HepG2 (cell line): ENCODE measurements around the gene KHK. TPM values are rescaled to one million over a fixed set of nuclear protein-coding genes. Genes with fewer than 3 reads are reported as not detected.

Experiments
- ELF3 ChIP-seq: IDR thresholded peaks from 2 replicates; pipeline ENCODE4 v1.6.1; 2016; ENCODE audit warnings: missing genetic modification reagents, missing compliant biosample characterization
- FOXO1 ChIP-seq: sonication (generic); formaldehyde crosslinking; IDR thresholded peaks from 2 replicates; pipeline ENCODE4 v1.4.0; 2020; ENCODE audit warnings: missing genetic modification reagents
- GTF2F1 ChIP-seq: fragments of 150-350 bp; IDR thresholded peaks from 2 replicates; pipeline ENCODE4 v1.6.1; 2014; ENCODE audit warnings: low read length
- PAX8 ChIP-seq: sonication (generic); formaldehyde crosslinking; IDR thresholded peaks from 2 replicates; pipeline ENCODE4 v1.8.0; 2022; ENCODE audit warnings: mild to moderate bottlenecking, missing genetic modification reagents, borderline replicate concordance
- ZFP36L2 ChIP-seq: sonication (generic); formaldehyde crosslinking; IDR thresholded peaks from 2 replicates; pipeline ENCODE4 v1.4.0; 2020; ENCODE audit warnings: missing genetic modification reagents
- ZKSCAN8 ChIP-seq: IDR thresholded peaks from 2 replicates; pipeline ENCODE4 v1.6.1; 2016; ENCODE audit warnings: borderline replicate concordance, missing genetic modification reagents, missing compliant biosample characterization
- ZMYM2 ChIP-seq: sonication (generic); formaldehyde crosslinking; IDR thresholded peaks from 2 replicates; pipeline ENCODE4 v1.8.0; 2022; ENCODE audit warnings: mild to moderate bottlenecking, missing genetic modification reagents
- ZNF282 ChIP-seq: fragments of 450-650 bp; IDR thresholded peaks from 2 replicates; pipeline ENCODE4 v1.6.1; 2018; ENCODE audit not compliant: partially characterized antibody
- ZNF609 ChIP-seq: sonication (generic); formaldehyde crosslinking; IDR thresholded peaks from 2 replicates; pipeline ENCODE4 v1.4.0; 2020; ENCODE audit warnings: mild to moderate bottlenecking, missing genetic modification reagents, borderline replicate concordance
- ZNF678 ChIP-seq: sonication (generic); formaldehyde crosslinking; IDR thresholded peaks from 2 replicates; pipeline ENCODE4 v1.4.0; 2020; ENCODE audit warnings: mild to moderate bottlenecking, missing genetic modification reagents
- ZNF704 ChIP-seq: sonication (generic); formaldehyde crosslinking; IDR thresholded peaks from 2 replicates; pipeline ENCODE4 v1.8.1; 2023; ENCODE audit warnings: mild to moderate bottlenecking, inconsistent platforms, moderate library complexity, missing genetic modification reagents, borderline replicate concordance
- ZNF761 ChIP-seq: sonication (generic); formaldehyde crosslinking; conservative IDR thresholded peaks from 2 replicates; pipeline ENCODE4 v1.4.0; 2020; ENCODE audit warnings: mild to moderate bottlenecking, missing genetic modification reagents
- polyA plus RNA-seq, 8 experiments: library from polyadenylated mRNA; depleted of rRNA in 3 of 8; stranded (reverse) in 7 of 8; unstranded in 1 of 8; fragments of >200 nt; fragmentation: Illumina TruSeq in 4 of 8; extraction: Trizol in 4 of 8; gene quantifications; 2 replicates each; pipeline versions ENCODE4 v1.2.1 to v1.2.3, GENCODE V29; 2011 to 2016; ENCODE audit warnings: low read depth in 4 of 8, missing spikeins in 1 of 8, mixed read lengths in 1 of 8; ENCODE audit not compliant: insufficient read depth in 1 of 8
- total RNA-seq, 5 experiments: library from RNA; depleted of rRNA; stranded (reverse); fragments of >200 nt; fragmentation: Illumina TruSeq; extraction: Trizol; gene quantifications; 2 replicates each; pipeline ENCODE4 v1.2.3, GENCODE V29; 2016; ENCODE audit warnings: low read depth in 1 of 5
- TF ChIP-seq, protein P1 (sequence below): sonication (generic); formaldehyde crosslinking; IDR thresholded peaks from 2 replicates; pipeline ENCODE4 v1.4.0; 2020; ENCODE audit warnings: missing genetic modification reagents
- TF ChIP-seq, protein P2 (sequence below): IDR thresholded peaks from 2 replicates; pipeline ENCODE4 v1.6.1; 2016; ENCODE audit warnings: low read depth, borderline replicate concordance
- TF ChIP-seq, protein P3 (sequence below): sonication (generic); formaldehyde crosslinking; IDR thresholded peaks from 2 replicates; pipeline ENCODE4 v1.4.0; 2020; ENCODE audit warnings: missing genetic modification reagents

Gene KHK
- total and polyA plus RNA-seq, 2 of the 13 experiments (the other 11 are each of a cell fraction or from before 2014, with no cell fraction given), result 40.9 to 99.2 TPM

DNA sequence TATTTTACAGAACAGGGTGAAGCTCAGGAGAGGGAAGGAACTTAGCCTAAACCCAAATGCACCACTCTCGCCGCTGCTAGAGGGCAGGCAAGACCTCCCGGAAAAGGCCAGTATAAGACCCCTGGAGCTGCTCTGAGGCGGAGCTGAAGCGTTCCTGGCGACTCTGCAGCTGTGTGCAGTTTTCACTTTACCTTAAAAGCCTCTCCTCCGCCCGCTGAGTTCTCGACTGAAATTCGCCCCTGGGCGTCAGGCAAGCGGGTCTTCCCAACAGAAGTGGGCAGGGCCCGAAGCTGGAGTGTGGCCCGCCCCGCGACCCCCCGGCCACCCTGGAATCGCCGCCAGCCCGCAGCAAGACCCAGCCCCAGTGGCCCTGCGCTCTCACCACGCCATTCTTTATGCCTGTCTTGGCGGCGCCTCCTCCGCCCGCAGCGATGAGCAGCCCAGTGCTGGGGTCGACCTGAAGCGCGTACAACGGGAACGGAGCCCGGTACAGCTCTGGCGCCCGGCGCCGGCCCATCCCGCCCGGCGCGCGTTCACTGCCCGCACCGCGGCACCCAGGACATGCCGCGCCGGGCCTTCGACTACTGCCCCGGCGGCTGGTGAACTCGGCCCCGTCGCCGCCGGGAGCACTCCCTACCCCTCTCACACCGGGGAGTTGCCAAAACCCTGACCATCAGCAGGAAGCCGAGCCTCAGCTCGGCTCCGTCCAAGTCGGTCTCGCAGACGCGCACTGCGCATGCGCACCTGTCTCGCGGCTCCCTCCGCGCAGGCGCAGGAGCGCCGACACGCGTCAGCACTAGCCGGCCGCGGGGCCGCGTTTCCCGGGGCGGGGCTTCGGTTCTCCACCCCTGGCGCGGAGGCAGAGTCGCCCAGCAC, 47.6 kb downstream of the KHK start, which contains the start of gene PREB (continued):
- TF ChIP-seq ZNF609 (no peak; the same call in 1 of the 2 replicates), FOXO1 (CRISPR knock-in tag) (no peak), ZNF282 (no peak), ZNF761 (CRISPR knock-in tag) (peak; percentile 88), ZNF678 (CRISPR knock-in tag) (no peak), GTF2F1 (no peak), ZFP36L2 (CRISPR knock-in tag) (peak; percentile 44; the same call in 1 of the 2 replicates), ELF3 (CRISPR knock-in tag) (peak; percentile 48), PAX8 (no peak), ZKSCAN8 (CRISPR knock-in tag) (no peak), ZNF704 (peak; percentile 81; the same call in 1 of the 2 replicates), ZMYM2 (no peak)
- TF ChIP-seq, protein P1, sequence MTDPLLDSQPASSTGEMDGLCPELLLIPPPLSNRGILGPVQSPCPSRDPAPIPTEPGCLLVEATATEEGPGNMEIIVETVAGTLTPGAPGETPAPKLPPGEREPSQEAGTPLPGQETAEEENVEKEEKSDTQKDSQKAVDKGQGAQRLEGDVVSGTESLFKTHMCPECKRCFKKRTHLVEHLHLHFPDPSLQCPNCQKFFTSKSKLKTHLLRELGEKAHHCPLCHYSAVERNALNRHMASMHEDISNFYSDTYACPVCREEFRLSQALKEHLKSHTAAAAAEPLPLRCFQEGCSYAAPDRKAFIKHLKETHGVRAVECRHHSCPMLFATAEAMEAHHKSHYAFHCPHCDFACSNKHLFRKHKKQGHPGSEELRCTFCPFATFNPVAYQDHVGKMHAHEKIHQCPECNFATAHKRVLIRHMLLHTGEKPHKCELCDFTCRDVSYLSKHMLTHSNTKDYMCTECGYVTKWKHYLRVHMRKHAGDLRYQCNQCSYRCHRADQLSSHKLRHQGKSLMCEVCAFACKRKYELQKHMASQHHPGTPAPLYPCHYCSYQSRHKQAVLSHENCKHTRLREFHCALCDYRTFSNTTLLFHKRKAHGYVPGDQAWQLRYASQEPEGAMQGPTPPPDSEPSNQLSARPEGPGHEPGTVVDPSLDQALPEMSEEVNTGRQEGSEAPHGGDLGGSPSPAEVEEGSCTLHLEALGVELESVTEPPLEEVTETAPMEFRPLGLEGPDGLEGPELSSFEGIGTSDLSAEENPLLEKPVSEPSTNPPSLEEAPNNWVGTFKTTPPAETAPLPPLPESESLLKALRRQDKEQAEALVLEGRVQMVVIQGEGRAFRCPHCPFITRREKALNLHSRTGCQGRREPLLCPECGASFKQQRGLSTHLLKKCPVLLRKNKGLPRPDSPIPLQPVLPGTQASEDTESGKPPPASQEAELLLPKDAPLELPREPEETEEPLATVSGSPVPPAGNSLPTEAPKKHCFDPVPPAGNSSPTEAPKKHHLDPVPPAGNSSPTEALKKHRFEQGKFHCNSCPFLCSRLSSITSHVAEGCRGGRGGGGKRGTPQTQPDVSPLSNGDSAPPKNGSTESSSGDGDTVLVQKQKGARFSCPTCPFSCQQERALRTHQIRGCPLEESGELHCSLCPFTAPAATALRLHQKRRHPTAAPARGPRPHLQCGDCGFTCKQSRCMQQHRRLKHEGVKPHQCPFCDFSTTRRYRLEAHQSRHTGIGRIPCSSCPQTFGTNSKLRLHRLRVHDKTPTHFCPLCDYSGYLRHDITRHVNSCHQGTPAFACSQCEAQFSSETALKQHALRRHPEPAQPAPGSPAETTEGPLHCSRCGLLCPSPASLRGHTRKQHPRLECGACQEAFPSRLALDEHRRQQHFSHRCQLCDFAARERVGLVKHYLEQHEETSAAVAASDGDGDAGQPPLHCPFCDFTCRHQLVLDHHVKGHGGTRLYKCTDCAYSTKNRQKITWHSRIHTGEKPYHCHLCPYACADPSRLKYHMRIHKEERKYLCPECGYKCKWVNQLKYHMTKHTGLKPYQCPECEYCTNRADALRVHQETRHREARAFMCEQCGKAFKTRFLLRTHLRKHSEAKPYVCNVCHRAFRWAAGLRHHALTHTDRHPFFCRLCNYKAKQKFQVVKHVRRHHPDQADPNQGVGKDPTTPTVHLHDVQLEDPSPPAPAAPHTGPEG (CRISPR knock-in tag), result peak; percentile 85
- TF ChIP-seq, protein P2, sequence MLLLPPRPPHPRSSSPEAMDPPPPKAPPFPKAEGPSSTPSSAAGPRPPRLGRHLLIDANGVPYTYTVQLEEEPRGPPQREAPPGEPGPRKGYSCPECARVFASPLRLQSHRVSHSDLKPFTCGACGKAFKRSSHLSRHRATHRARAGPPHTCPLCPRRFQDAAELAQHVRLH (CRISPR knock-in tag), result no peak
- TF ChIP-seq, protein P3, sequence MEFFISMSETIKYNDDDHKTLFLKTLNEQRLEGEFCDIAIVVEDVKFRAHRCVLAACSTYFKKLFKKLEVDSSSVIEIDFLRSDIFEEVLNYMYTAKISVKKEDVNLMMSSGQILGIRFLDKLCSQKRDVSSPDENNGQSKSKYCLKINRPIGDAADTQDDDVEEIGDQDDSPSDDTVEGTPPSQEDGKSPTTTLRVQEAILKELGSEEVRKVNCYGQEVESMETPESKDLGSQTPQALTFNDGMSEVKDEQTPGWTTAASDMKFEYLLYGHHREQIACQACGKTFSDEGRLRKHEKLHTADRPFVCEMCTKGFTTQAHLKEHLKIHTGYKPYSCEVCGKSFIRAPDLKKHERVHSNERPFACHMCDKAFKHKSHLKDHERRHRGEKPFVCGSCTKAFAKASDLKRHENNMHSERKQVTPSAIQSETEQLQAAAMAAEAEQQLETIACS, result peak; percentile 52; the same call in 1 of the 2 replicates
